Measurements from ENCODE around the gene COL15A1.
"Not testable (repeated sequence)": the region's sequence is repeated elsewhere in the genome, so short reads cannot be mapped to it uniquely, and the experiment has no call there.

- not testable (repeated sequence) for TF ChIP-seq CTCF, EP300 (IDR thresholded peaks at IDR 0.05)
These were observed 32.0 kb upstream of the COL15A1 start for GRCh38 chr9:98911738-98912137.

Data from esophagus muscularis mucosa (tissue), 3 donors.